Keratinocyte (primary cell): Measurements from ENCODE around the gene FRMPD1.

Experiments used
- CTCF ChIP-seq, 3 experiments: IDR thresholded peaks in 1 of 3; conservative IDR thresholded peaks in 1 of 3; optimal IDR thresholded peaks in 1 of 3; 2 replicates in 2 of 3; 3 replicates in 1 of 3; pipeline versions ENCODE3 to v1.5.1; 2011; ENCODE audit warnings: low read length in 3 of 3, mild to moderate bottlenecking in 3 of 3, moderate library complexity in 2 of 3, control low read depth in 1 of 3, inconsistent platforms in 1 of 3; ENCODE audit not compliant: insufficient read depth in 2 of 3; ENCODE audit errors: extremely low read depth in 1 of 3
- EZH2 ChIP-seq: IDR thresholded peaks from one replicate; pipeline ENCODE4 v1.6.1; 2012; ENCODE audit warnings: inconsistent platforms, mild to moderate bottlenecking, low read length, moderate library complexity

GRCh38 chr9:37635808-37636207 lies 14.9 kb upstream of the FRMPD1 start:
- no peak for TF ChIP-seq CTCF (optimal IDR thresholded peaks at IDR 0.05 in 1 of 3, IDR thresholded peaks at IDR 0.05 in 1 of 3, conservative IDR thresholded peaks at IDR 0.05 in 1 of 3; ENCODE audit: extremely low read depth in 1 of 3, insufficient read depth in 2 of 3, low read length in 3 of 3)
- no peak for TF ChIP-seq EZH2
